Measurements from ENCODE around the gene MYCBP2.

DNA sequence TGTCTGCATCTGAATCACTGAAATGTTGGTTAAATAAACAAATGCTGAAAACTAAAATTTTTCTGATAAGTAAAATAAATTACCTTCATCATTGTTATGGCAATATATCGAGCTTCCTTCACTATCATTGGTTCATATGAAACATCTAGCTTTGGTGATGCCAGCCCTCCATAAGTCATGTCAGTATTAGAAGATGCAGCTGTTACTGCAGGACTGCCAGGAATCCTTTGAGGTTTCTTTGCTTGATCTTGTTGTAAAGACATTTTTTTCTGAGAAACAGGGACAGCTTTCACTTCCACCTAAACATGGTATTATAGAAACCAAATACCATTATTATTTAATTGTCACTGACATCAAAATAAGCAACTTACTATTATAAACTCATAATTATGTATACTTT, 176.2 kb downstream of the MYCBP2 start:
- no peak for TF ChIP-seq CTCF (IDR thresholded peaks at IDR 0.05)
- TF ChIP-seq POLR2A (IDR thresholded peaks at IDR 0.05), result no peak
